ENCODE results near the gene DNPH1. TPM values are rescaled to one million over a fixed set of nuclear protein-coding genes. Genes with fewer than 3 reads are reported as not detected.
A peak's percentile ranks its signal among the peaks of the same experiment; 100 is the strongest.

The DNPH1 gene
- total RNA-seq, 3 donors from 2014 or later = 46.5 to 61.1 (median 53.7) TPM

- no peaks in the 10 kb centered on the region for H3K36me3 ChIP-seq
- peaks cover 0 to 7% of the 10 kb centered on the region in 2 donors for H3K27me3 ChIP-seq
- H3K27ac ChIP-seq = no peak overlapping the region
- intact Hi-C loops (cut with DNase I; ENCODE audit: low total_unique reads) = no loop called here
- DNase-seq (ENCODE audit: low spot score in 2 of 2) = no peak
- peaks cover 0 to 15% of the 10 kb centered on the region in 2 donors for H3K4me1 ChIP-seq
- TF ChIP-seq CTCF (IDR thresholded peaks at IDR 0.05) = no peak
- TF ChIP-seq POLR2A (IDR thresholded peaks at IDR 0.05) = no peak
- H3K9me3 ChIP-seq = no peaks in the 10 kb centered on the region
- no peak overlapping the region for H3K4me3 ChIP-seq
Observed at GRCh38 chr6:43271944-43272343, 42.7 kb upstream of the DNPH1 start.

- H3K36me3 ChIP-seq = no peaks in the 10 kb centered on the region
- no peak for DNase-seq (ENCODE audit: low spot score in 2 of 2)
- no peaks in the 10 kb centered on the region for H3K9me3 ChIP-seq
- peaks cover 0 to 15% of the 10 kb centered on the region in 2 donors for H3K4me1 ChIP-seq
- H3K4me3 ChIP-seq = no peak overlapping the region
- no peak overlapping the region for H3K27ac ChIP-seq
- intact Hi-C loops (cut with DNase I; ENCODE audit: low total_unique reads) = no loop called here
- no peak for TF ChIP-seq CTCF (IDR thresholded peaks at IDR 0.05)
- no peak for TF ChIP-seq POLR2A (IDR thresholded peaks at IDR 0.05)
- TF ChIP-seq POLR2AphosphoS5 (IDR thresholded peaks at IDR 0.05) = no peak
- peaks cover 0 to 7% of the 10 kb centered on the region in 2 donors for H3K27me3 ChIP-seq
Observed at GRCh38 chr6:43271103-43271815, 42.0 kb upstream of the DNPH1 start.

DNA sequence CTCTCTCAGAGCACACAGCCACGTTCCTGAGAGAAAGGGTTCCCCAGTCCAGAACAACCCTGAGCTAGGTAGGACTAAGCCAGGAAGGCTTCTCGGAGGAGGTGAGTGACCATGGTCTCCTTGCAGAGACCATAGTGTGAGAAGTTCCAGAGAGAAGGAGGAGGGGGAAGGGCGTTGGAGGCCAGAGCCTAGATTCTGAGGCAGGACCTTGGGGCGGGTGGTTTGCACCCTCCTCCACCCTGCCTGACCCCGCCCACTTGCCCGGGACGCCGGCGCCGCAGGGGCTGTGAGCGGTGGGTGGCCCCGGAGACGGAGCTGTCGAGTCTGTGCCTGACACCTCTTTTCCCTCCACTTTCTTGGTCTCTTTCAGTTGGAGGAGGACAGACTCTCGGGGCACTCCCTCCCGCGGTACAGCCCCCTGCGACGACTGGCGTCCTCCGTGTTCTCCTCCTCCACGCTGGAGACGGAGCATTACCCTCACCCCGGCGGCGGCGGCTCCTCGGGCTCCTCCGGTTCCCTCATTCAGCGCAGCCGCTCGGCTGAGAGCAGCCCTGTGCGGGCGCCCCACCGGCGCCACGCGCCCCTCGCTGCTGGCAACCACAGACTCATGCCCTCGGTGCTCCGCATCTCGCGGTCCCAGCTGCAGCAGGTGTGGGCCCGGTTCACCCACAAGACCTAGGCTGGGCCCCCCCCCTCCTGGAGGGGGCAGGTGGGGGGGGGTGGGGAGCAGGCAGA is 40.2 kb upstream of the DNPH1 start:
- Histone ChIP-seq H3K4me1 (peaks cover 0 to 7% of the 10 kb centered on the region in 2 donors), H3K4me3 (peak overlapping the region; percentile 26 to 62 (median 37)), H3K27me3 (no peaks in the 10 kb centered on the region), H3K36me3 (no peaks in the 10 kb centered on the region), H3K27ac (peak overlapping the region in 1 of 2 donors; percentile 48), H3K9me3 (no peaks in the 10 kb centered on the region)
- intact Hi-C loops (cut with DNase I; ENCODE audit: low total_unique reads) = no loop called here
- TF ChIP-seq POLR2A (IDR thresholded peaks at IDR 0.05) (no peak), POLR2AphosphoS5 (IDR thresholded peaks at IDR 0.05) (no peak), CTCF (IDR thresholded peaks at IDR 0.05) (no peak)
- DNase-seq (ENCODE audit: low spot score in 2 of 2) = no peak

- peak overlapping the region in 1 of 2 donors; percentile 48 for H3K27ac ChIP-seq
- intact Hi-C loops (cut with DNase I; ENCODE audit: low total_unique reads) = no loop called here
- H3K9me3 ChIP-seq = no peaks in the 10 kb centered on the region
- DNase-seq (ENCODE audit: low spot score in 2 of 2) = no peak
- H3K4me1 ChIP-seq = peaks cover 0 to 7% of the 10 kb centered on the region in 2 donors
- H3K4me3 ChIP-seq = peak overlapping the region in 1 of 3 donors; percentile 62
- no peaks in the 10 kb centered on the region for H3K36me3 ChIP-seq
- no peaks in the 10 kb centered on the region for H3K27me3 ChIP-seq
- TF ChIP-seq CTCF (IDR thresholded peaks at IDR 0.05) (no peak), POLR2AphosphoS5 (IDR thresholded peaks at IDR 0.05) (no peak), POLR2A (IDR thresholded peaks at IDR 0.05) (no peak)
Observed at GRCh38 chr6:43268782-43269272, 39.5 kb upstream of the DNPH1 start.

- Histone ChIP-seq H3K9me3 (no peaks in the 10 kb centered on the region), H3K4me1 (peaks cover 0 to 7% of the 10 kb centered on the region in 2 donors), H3K36me3 (no peaks in the 10 kb centered on the region), H3K27ac (peak overlapping the region in 1 of 2 donors; percentile 48), H3K4me3 (no peak overlapping the region), H3K27me3 (no peaks in the 10 kb centered on the region)
- DNase-seq (ENCODE audit: low spot score in 2 of 2) = peak in 1 of 2 donors; percentile 28
- intact Hi-C loops (cut with DNase I; ENCODE audit: low total_unique reads) = no loop called here
- no peak for TF ChIP-seq POLR2AphosphoS5 (IDR thresholded peaks at IDR 0.05)
- no peak for TF ChIP-seq POLR2A (IDR thresholded peaks at IDR 0.05)
- TF ChIP-seq CTCF (IDR thresholded peaks at IDR 0.05) = no peak
Observed at GRCh38 chr6:43268355-43268700, 39.0 kb upstream of the DNPH1 start.

All from breast epithelium (tissue), 4 donors.